K562 (cell line): ENCODE measurements around the gene SH2D7. TPM values are rescaled to one million over a fixed set of nuclear protein-coding genes. Genes with fewer than 3 reads are reported as not detected.
A peak's percentile ranks its signal among the peaks of the same experiment; 100 is the strongest.

Experiments
- FOSL1 ChIP-seq: fragments of 200-800 bp; sonication (Bioruptor generic); conservative IDR thresholded peaks from 2 replicates; pipeline ENCODE4 v1.6.1; 2016; ENCODE audit warnings: missing genetic modification characterization, missing compliant biosample characterization
- FOXA3 ChIP-seq, 2 experiments: fragments of 450-650 bp in 1 of 2; sonication (generic) in 1 of 2; formaldehyde crosslinking; IDR thresholded peaks in 1 of 2; conservative IDR thresholded peaks in 1 of 2; 2 replicates each; pipeline versions ENCODE4 v1.4.0 to v1.8.0; 2020 to 2022; ENCODE audit warnings: mild to moderate bottlenecking in 2 of 2, missing genetic modification reagents in 1 of 2
- FOXK2 ChIP-seq, 2 experiments: fragments of 450-650 bp; IDR thresholded peaks in 1 of 2; conservative IDR thresholded peaks in 1 of 2; 2 replicates each; pipeline ENCODE4 v1.6.1; 2016; ENCODE audit warnings: low read depth in 2 of 2, mild to moderate bottlenecking in 1 of 2
- GABPA ChIP-seq: fragments of 200-800 bp; sonication (Bioruptor generic); conservative IDR thresholded peaks from 2 replicates; pipeline ENCODE4 v1.6.1; 2016; ENCODE audit warnings: low read depth, missing genetic modification characterization, missing compliant biosample characterization
- HNRNPLL ChIP-seq: fragments of 200-400 bp; formaldehyde crosslinking; IDR thresholded peaks from 2 replicates; pipeline ENCODE4 v1.6.1; 2017; ENCODE audit warnings: low read length, low read depth, mild to moderate bottlenecking; ENCODE audit not compliant: poor library complexity, severe bottlenecking
- SRSF1 ChIP-seq: fragments of 200-400 bp; formaldehyde crosslinking; IDR thresholded peaks from 2 replicates; pipeline ENCODE4 v1.6.1; 2017; ENCODE audit warnings: mild to moderate bottlenecking, low read depth, low read length, moderate library complexity
- TEAD2 ChIP-seq: fragments of 450-650 bp; IDR thresholded peaks from 2 replicates; pipeline ENCODE4 v1.6.1; 2016; ENCODE audit warnings: missing genetic modification characterization, control low read depth, missing compliant biosample characterization
- ZNF431 ChIP-seq: sonication (generic); formaldehyde crosslinking; IDR thresholded peaks from 2 replicates; pipeline ENCODE4 v1.8.0; 2022; ENCODE audit warnings: mild to moderate bottlenecking, missing genetic modification reagents
- polyA plus RNA-seq, 8 experiments: library from polyadenylated mRNA; depleted of rRNA in 4 of 8; stranded (reverse) in 5 of 8; unstranded in 3 of 8; fragments of >200 nt; fragmentation: Nextera tagmentation in 2 of 8; fragmentation: Illumina TruSeq in 1 of 8; extraction: Ambion mirVana in 2 of 8; extraction: Trizol in 1 of 8; gene quantifications; 2 replicates each; pipeline versions ENCODE4 v1.2.1 to v1.2.3, GENCODE V29; 2011 to 2014; ENCODE audit warnings: inconsistent platforms in 1 of 8, missing spikeins in 1 of 8
- total RNA-seq, 7 experiments: library from RNA; depleted of rRNA in 6 of 7; stranded (reverse); fragments of >200 nt in 6 of 7; fragmentation: Illumina TruSeq in 2 of 7; extraction: Trizol in 2 of 7; gene quantifications; 2 replicates each; pipeline versions ENCODE4 v1.2.1 to v1.2.3, GENCODE V29; 2011 to 2021; ENCODE audit warnings: low replicate concordance in 1 of 7
- TF ChIP-seq, protein P1 (sequence below): fragments of 250-450 bp; sonication (Bioruptor Pico); IDR thresholded peaks from 2 replicates; pipeline ENCODE4 v1.8.0; 2022; ENCODE audit warnings: inconsistent platforms
- TF ChIP-seq, protein P2 (sequence below): fragments of 450-650 bp; IDR thresholded peaks from 2 replicates; pipeline ENCODE4 v1.6.1; 2017; ENCODE audit warnings: antibody characterized with exemption
- TF ChIP-seq, protein P3 (sequence below): sonication (generic); formaldehyde crosslinking; IDR thresholded peaks from 2 replicates; pipeline ENCODE4 v1.8.0; 2022; ENCODE audit warnings: missing genetic modification reagents, mild to moderate bottlenecking, borderline replicate concordance
- TF ChIP-seq, protein P4 (sequence below): sonication (generic); formaldehyde crosslinking; IDR thresholded peaks from 2 replicates; pipeline ENCODE4 v1.8.0; 2022; ENCODE audit warnings: mild to moderate bottlenecking, missing genetic modification reagents

The SH2D7 gene
- total and polyA plus RNA-seq, 9 of the 15 experiments (the other 6 are each of a cell fraction or from before 2014, with no cell fraction given), result not detected

DNA sequence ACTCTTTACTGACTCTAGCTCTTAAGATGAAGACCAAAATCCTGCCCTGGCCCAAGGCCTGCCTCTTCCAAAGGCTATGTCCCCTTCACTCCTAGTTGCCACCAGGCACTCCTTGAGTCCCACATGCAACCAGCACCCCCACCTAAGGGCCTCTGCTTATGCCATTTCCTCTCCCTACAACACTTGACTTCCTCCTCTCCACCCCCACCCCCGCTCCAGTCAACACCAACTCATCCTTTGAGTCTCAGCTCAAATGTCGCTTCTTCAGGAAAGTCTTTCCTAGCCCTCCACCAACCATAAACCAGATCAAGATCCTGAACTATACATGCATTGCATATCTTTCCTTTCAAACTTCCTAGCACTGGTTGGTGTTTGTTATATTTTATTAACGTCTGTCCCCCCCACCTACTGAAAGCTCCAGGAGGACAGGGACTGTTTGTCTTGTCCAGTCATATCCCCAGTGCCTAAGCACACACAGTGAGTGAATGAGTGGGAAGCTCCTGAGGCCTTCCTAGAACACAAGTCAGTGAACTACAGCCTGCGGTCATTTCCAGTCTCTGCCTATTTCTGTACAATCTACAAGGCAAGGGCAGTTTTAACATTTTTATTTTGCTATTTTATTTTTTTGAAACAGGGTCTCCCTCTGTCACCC is 22.2 kb upstream of the SH2D7 start (continued):
- TF ChIP-seq, protein P1, sequence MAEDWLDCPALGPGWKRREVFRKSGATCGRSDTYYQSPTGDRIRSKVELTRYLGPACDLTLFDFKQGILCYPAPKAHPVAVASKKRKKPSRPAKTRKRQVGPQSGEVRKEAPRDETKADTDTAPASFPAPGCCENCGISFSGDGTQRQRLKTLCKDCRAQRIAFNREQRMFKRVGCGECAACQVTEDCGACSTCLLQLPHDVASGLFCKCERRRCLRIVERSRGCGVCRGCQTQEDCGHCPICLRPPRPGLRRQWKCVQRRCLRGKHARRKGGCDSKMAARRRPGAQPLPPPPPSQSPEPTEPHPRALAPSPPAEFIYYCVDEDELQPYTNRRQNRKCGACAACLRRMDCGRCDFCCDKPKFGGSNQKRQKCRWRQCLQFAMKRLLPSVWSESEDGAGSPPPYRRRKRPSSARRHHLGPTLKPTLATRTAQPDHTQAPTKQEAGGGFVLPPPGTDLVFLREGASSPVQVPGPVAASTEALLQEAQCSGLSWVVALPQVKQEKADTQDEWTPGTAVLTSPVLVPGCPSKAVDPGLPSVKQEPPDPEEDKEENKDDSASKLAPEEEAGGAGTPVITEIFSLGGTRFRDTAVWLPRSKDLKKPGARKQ, result no peak
- no peak for TF ChIP-seq HNRNPLL
- TF ChIP-seq, protein P2, sequence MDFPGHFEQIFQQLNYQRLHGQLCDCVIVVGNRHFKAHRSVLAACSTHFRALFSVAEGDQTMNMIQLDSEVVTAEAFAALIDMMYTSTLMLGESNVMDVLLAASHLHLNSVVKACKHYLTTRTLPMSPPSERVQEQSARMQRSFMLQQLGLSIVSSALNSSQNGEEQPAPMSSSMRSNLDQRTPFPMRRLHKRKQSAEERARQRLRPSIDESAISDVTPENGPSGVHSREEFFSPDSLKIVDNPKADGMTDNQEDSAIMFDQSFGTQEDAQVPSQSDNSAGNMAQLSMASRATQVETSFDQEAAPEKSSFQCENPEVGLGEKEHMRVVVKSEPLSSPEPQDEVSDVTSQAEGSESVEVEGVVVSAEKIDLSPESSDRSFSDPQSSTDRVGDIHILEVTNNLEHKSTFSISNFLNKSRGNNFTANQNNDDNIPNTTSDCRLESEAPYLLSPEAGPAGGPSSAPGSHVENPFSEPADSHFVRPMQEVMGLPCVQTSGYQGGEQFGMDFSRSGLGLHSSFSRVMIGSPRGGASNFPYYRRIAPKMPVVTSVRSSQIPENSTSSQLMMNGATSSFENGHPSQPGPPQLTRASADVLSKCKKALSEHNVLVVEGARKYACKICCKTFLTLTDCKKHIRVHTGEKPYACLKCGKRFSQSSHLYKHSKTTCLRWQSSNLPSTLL, result no peak
- TF ChIP-seq FOXA3 (CRISPR knock-in tag; conservative IDR thresholded peaks at IDR 0.05 in 1 of 2, IDR thresholded peaks at IDR 0.05 in 1 of 2), result peak in 1 of 2 experiments; percentile 31; a peak in 1 of 4 replicates
- TF ChIP-seq SRSF1, result no peak
- TF ChIP-seq, protein P3, sequence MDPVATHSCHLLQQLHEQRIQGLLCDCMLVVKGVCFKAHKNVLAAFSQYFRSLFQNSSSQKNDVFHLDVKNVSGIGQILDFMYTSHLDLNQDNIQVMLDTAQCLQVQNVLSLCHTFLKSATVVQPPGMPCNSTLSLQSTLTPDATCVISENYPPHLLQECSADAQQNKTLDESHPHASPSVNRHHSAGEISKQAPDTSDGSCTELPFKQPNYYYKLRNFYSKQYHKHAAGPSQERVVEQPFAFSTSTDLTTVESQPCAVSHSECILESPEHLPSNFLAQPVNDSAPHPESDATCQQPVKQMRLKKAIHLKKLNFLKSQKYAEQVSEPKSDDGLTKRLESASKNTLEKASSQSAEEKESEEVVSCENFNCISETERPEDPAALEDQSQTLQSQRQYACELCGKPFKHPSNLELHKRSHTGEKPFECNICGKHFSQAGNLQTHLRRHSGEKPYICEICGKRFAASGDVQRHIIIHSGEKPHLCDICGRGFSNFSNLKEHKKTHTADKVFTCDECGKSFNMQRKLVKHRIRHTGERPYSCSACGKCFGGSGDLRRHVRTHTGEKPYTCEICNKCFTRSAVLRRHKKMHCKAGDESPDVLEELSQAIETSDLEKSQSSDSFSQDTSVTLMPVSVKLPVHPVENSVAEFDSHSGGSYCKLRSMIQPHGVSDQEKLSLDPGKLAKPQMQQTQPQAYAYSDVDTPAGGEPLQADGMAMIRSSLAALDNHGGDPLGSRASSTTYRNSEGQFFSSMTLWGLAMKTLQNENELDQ (CRISPR knock-in tag), result no peak
- peak in 1 of 2 experiments; percentile 20; a peak in 1 of 4 replicates for TF ChIP-seq FOXK2 (conservative IDR thresholded peaks at IDR 0.05 in 1 of 2, IDR thresholded peaks at IDR 0.05 in 1 of 2; ENCODE audit: low read depth in 2 of 2)
- TF ChIP-seq FOSL1, result no peak
- 0 out of 2 replicates have a peak, but pooled peaks have one; percentile 40 for TF ChIP-seq GABPA (tag)
- TF ChIP-seq, protein P4, sequence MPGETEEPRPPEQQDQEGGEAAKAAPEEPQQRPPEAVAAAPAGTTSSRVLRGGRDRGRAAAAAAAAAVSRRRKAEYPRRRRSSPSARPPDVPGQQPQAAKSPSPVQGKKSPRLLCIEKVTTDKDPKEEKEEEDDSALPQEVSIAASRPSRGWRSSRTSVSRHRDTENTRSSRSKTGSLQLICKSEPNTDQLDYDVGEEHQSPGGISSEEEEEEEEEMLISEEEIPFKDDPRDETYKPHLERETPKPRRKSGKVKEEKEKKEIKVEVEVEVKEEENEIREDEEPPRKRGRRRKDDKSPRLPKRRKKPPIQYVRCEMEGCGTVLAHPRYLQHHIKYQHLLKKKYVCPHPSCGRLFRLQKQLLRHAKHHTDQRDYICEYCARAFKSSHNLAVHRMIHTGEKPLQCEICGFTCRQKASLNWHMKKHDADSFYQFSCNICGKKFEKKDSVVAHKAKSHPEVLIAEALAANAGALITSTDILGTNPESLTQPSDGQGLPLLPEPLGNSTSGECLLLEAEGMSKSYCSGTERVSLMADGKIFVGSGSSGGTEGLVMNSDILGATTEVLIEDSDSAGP (CRISPR knock-in tag), result no peak
- TF ChIP-seq TEAD2, result no peak
- TF ChIP-seq ZNF431, result no peak
